ENCODE measurements around the gene MKRN2.

- TF ChIP-seq POLR2AphosphoS5 (IDR thresholded peaks at IDR 0.05; ENCODE audit: low read depth, low read length) (no peak), POLR2A (IDR thresholded peaks at IDR 0.05; ENCODE audit: low read depth, low read length) (no peak), TAF1 (IDR thresholded peaks at IDR 0.05; ENCODE audit: low read depth, low read length) (no peak)
Measured at GRCh38 chr3:12509466-12509865, 47.4 kb upstream of the MKRN2 start.

Measured in GM12891 (cell line).